ENCODE data around the gene NHSL1.

The NHSL1 gene

DNA sequence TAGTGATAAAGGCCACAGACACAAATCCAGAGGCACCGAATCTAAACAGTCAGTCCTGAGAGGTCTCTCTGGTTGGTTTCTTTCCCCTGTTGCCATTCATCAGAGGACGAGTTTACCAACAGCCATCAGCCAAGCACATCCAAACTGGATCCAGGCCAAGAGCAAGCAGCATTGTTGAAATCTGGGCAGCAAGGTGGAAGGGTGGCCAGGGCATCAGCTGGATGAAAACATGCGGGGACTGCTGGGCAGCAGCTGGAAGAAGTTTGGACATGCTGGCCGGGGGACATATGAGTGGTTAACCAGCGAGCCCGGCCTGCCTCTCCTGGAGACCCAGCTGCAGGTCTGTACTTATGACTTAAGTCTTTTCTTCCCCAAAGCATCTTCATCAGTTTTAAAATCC lies 121.5 kb downstream of the NHSL1 start, which contains the start of gene SMIM28:
Gene SMIM28, plus strand, starts transcription at position 62 of the 400 bp plus-strand sequence. Its CDS starts 168 bp downstream, at position 230.
- Histone ChIP-seq H3K27ac (ENCODE audit: low read length) (no peak within 1 kb of the TSS), H3K4me1 (ENCODE audit: low read length) (no peaks in the 10 kb centered on the region), H3K36me3 (replicated peaks; ENCODE audit: insufficient read depth, low read length) (no peaks in the 10 kb centered on the region), H3K79me2 (ENCODE audit: low read length) (no peaks in the 10 kb centered on the region), H3K27me3 (replicated peaks; ENCODE audit: insufficient read depth, low read length) (no peaks in the 10 kb centered on the region), H3K4me3 (ENCODE audit: low read length) (no peak within 1 kb of the TSS), H4K20me1 (ENCODE audit: insufficient read depth, low read length) (no peaks in the 10 kb centered on the region), H3K9ac (ENCODE audit: low read length) (no peak within 1 kb of the TSS), H3K4me2 (ENCODE audit: low read depth, low read length) (no peak within 1 kb of the TSS), H3K9me2 (replicated peaks; ENCODE audit: insufficient read depth, low read length) (no peaks in the 10 kb centered on the region), H2AFZ (ENCODE audit: low read length) (no peak within 1 kb of the TSS), H3F3A (ENCODE audit: insufficient read depth, low read length) (no peaks in the 10 kb centered on the region), H3K9me3 (replicated peaks; ENCODE audit: insufficient read depth, low read length) (no peaks in the 10 kb centered on the region)
- DNase-seq = no peak
- TF ChIP-seq EZH2 (optimal IDR thresholded peaks at IDR 0.05; ENCODE audit: low read depth, low read length) (no peak), EZH2phosphoT487 (IDR thresholded peaks at IDR 0.05; ENCODE audit: low read length) (no peak)
- TF ChIP-seq, protein P1, sequence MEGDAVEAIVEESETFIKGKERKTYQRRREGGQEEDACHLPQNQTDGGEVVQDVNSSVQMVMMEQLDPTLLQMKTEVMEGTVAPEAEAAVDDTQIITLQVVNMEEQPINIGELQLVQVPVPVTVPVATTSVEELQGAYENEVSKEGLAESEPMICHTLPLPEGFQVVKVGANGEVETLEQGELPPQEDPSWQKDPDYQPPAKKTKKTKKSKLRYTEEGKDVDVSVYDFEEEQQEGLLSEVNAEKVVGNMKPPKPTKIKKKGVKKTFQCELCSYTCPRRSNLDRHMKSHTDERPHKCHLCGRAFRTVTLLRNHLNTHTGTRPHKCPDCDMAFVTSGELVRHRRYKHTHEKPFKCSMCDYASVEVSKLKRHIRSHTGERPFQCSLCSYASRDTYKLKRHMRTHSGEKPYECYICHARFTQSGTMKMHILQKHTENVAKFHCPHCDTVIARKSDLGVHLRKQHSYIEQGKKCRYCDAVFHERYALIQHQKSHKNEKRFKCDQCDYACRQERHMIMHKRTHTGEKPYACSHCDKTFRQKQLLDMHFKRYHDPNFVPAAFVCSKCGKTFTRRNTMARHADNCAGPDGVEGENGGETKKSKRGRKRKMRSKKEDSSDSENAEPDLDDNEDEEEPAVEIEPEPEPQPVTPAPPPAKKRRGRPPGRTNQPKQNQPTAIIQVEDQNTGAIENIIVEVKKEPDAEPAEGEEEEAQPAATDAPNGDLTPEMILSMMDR (IDR thresholded peaks at IDR 0.05; ENCODE audit: low read length) = no peak

DNA sequence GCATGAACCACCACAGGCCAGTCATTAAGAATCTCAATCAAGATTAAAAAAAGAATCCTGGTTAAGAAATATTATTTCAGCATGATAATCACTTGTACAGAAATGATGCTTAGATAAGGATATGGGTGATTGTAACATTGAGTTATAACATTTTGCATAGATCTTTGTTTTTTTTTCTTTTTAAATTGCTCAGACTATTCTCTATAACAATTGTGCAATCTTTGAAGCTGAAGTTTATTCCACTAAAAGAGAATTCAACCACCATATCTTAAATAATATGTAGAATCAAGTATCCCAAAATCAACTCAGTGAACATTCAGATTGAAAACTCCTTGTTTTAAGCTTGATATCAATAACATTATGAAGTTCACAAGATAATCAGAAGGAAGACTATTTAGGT lies 122.3 kb downstream of the NHSL1 start:
- H3K9me2 ChIP-seq (replicated peaks; ENCODE audit: insufficient read depth, low read length) = no peaks in the 10 kb centered on the region
- no peak for TF ChIP-seq EZH2phosphoT487 (IDR thresholded peaks at IDR 0.05; ENCODE audit: low read length)
- TF ChIP-seq, protein P1 (IDR thresholded peaks at IDR 0.05; ENCODE audit: low read length) = no peak
- no peak for TF ChIP-seq EZH2 (optimal IDR thresholded peaks at IDR 0.05; ENCODE audit: low read depth, low read length)
- H3K9me3 ChIP-seq (replicated peaks; ENCODE audit: insufficient read depth, low read length) = no peaks in the 10 kb centered on the region
- H3F3A ChIP-seq (ENCODE audit: insufficient read depth, low read length) = no peaks in the 10 kb centered on the region
- no peaks in the 10 kb centered on the region for H3K79me2 ChIP-seq (ENCODE audit: low read length)
- H3K9ac ChIP-seq (ENCODE audit: low read length) = no peak overlapping the region
- no peaks in the 10 kb centered on the region for H4K20me1 ChIP-seq (ENCODE audit: insufficient read depth, low read length)
- no peak overlapping the region for H2AFZ ChIP-seq (ENCODE audit: low read length)
- DNase-seq = no peak
- no peaks in the 10 kb centered on the region for H3K36me3 ChIP-seq (replicated peaks; ENCODE audit: insufficient read depth, low read length)
- no peak overlapping the region for H3K4me2 ChIP-seq (ENCODE audit: low read depth, low read length)
- H3K27me3 ChIP-seq (replicated peaks; ENCODE audit: insufficient read depth, low read length) = no peaks in the 10 kb centered on the region
- no peaks in the 10 kb centered on the region for H3K4me1 ChIP-seq (ENCODE audit: low read length)
- H3K27ac ChIP-seq (ENCODE audit: low read length) = no peak overlapping the region
- no peak overlapping the region for H3K4me3 ChIP-seq (ENCODE audit: low read length)

DNA sequence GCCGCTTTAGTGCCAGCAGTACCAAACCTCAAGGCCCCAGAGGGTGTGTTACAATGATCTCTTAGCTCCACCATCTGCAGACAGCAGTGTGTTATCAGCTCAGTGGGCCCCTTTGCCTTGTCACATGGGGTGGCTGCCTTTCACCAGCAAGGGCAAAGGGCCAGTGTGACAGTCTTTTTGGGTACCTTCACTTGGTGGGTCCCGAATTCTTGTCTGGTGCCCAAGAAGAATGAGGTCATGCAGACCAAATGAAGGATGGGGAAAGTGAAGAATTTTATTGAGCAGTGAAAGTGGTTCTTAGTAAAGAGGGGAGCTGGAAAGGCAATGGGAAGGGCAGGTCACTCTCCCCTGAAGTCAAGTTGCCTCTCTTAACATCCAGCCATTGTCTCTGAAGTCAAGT lies 124.5 kb downstream of the NHSL1 start:
- H3F3A ChIP-seq (ENCODE audit: insufficient read depth, low read length) = no peaks in the 10 kb centered on the region
- H3K9ac ChIP-seq (ENCODE audit: low read length) = no peak overlapping the region
- no peaks in the 10 kb centered on the region for H3K9me2 ChIP-seq (replicated peaks; ENCODE audit: insufficient read depth, low read length)
- DNase-seq = no peak
- H2AFZ ChIP-seq (ENCODE audit: low read length) = no peak overlapping the region
- H3K27me3 ChIP-seq (replicated peaks; ENCODE audit: insufficient read depth, low read length) = no peaks in the 10 kb centered on the region
- no peaks in the 10 kb centered on the region for H4K20me1 ChIP-seq (ENCODE audit: insufficient read depth, low read length)
- H3K4me2 ChIP-seq (ENCODE audit: low read depth, low read length) = no peak overlapping the region
- no peaks in the 10 kb centered on the region for H3K36me3 ChIP-seq (replicated peaks; ENCODE audit: insufficient read depth, low read length)
- H3K9me3 ChIP-seq (replicated peaks; ENCODE audit: insufficient read depth, low read length) = no peaks in the 10 kb centered on the region
- no peak overlapping the region for H3K4me3 ChIP-seq (ENCODE audit: low read length)
- H3K79me2 ChIP-seq (ENCODE audit: low read length) = no peaks in the 10 kb centered on the region
- no peak overlapping the region for H3K27ac ChIP-seq (ENCODE audit: low read length)
- no peak for TF ChIP-seq EZH2phosphoT487 (IDR thresholded peaks at IDR 0.05; ENCODE audit: low read length)
- TF ChIP-seq EZH2 (optimal IDR thresholded peaks at IDR 0.05; ENCODE audit: low read depth, low read length) = no peak
- TF ChIP-seq, protein P1 (IDR thresholded peaks at IDR 0.05; ENCODE audit: low read length) = no peak
- H3K4me1 ChIP-seq (ENCODE audit: low read length) = no peaks in the 10 kb centered on the region

Measured in MM.1S (cell line).